Central memory CD8-positive, alpha-beta T cell (primary cell): Measurements from ENCODE around the gene RPA3.

Experiments
- ATAC-seq: fragments of 150-1000 bp; cut with Tn5 transposase; replicated peaks from 2 replicates; pipeline ENCODE4 v1.10.0; 2022; ENCODE audit warnings: mild to moderate bottlenecking, moderate FRiP score, moderate number of reproducible peaks; ENCODE audit not compliant: poor library complexity, severe bottlenecking; ENCODE audit errors: extremely low read depth
- DNase-seq, 2 donors: peaks; one replicate each; pipeline ENCODE4 v3.0.0; 2021; ENCODE audit warnings: low spot score in 2 of 2
- H3K27ac Mint-ChIP-seq: one replicate; pipeline ENCODE4 v1.8.0; 2022; ENCODE audit warnings: low read depth, mild to moderate bottlenecking, moderate library complexity, mixed read lengths
- H3K27me3 Mint-ChIP-seq: one replicate; pipeline ENCODE4 v1.8.0; 2022; ENCODE audit warnings: mixed read lengths
- H3K36me3 Mint-ChIP-seq: one replicate; pipeline ENCODE4 v1.8.0; 2022; ENCODE audit warnings: mild to moderate bottlenecking, moderate library complexity, mixed read lengths; ENCODE audit not compliant: insufficient read depth
- H3K4me1 Mint-ChIP-seq: one replicate; pipeline ENCODE4 v1.8.0; 2022; ENCODE audit warnings: mixed read lengths
- H3K4me3 Mint-ChIP-seq: one replicate; pipeline ENCODE4 v1.8.0; 2022; ENCODE audit warnings: mild to moderate bottlenecking, moderate library complexity, mixed read lengths
- H3K9me3 Mint-ChIP-seq: one replicate; pipeline ENCODE4 v1.8.0; 2022; ENCODE audit warnings: mixed read lengths

Gene RPA3

DNA sequence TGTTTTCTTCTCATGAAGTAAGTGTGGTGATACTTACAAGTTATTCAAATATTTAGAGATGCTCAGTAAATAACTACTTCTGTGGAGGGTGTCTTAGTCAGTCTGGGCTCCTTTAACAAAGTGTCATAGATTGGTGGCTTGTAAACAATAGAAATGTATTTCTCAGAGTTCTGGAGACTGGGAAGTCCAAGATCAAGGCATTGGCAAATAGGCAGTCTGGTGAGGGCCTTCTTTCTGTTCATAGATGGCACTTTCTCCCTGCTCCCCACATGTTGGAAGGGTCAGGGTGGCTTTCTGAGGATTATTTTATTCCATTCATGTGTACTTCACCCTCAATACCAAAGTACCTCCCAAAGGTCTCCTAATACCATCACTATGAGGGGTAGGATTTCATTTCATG is 18.4 kb downstream of the RPA3 start:
- Mint-ChIP-seq H3K4me3 (no peak overlapping the region), H3K27me3 (no peaks in the 10 kb centered on the region), H3K9me3 (no peaks in the 10 kb centered on the region), H3K27ac (peak overlapping the region; percentile 38), H3K36me3 (no peaks in the 10 kb centered on the region), H3K4me1 (peaks cover 22% of the 10 kb centered on the region)
- no peak for ATAC-seq
- DNase-seq, result no peak

DNA sequence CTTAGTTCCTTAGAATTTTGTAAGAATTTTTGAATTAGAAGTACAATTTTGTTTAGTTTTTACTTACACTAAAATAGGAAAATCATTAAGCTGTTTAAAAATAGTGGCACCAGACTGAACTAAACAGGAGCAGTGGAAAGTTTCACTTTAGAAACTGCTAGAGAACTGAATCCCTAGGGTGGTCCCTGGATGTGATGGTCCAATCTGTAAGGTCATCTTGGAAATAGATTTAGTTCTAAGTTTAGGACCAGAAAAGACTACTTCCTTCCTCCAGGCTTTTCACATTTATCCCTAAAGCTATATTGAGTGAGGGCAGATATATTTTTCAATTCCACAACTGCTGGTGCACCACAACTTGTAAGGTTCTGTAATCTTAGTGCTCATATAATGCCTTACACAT is 19.0 kb downstream of the RPA3 start:
- Mint-ChIP-seq H3K36me3 (peaks cover 1% of the 10 kb centered on the region), H3K4me3 (no peak overlapping the region), H3K9me3 (no peaks in the 10 kb centered on the region), H3K27ac (peak overlapping the region; percentile 38), H3K4me1 (peaks cover 22% of the 10 kb centered on the region), H3K27me3 (no peaks in the 10 kb centered on the region)
- DNase-seq, result no peak
- ATAC-seq, result no peak

DNA sequence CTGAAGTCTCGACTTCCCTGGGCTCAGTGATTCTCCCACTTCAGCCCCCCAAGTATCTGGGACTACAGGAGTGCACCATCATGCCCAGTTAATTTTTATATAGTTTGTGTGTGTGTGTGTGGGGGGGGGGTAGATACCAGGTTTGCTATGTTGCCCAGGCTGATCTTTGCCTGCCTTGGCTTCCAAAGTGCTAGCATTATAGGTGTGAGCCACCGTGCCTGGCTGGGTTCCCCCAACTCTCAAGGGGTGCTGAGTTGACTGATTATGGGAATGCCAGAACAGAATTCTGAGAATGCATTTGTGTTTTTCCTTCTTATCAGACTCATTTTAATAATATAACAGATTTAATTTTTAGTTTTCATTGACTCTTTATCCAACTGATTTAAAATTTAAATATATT is 19.5 kb downstream of the RPA3 start:
- DNase-seq (no peak), ATAC-seq (no peak)
- Mint-ChIP-seq H3K36me3 (peaks cover 2% of the 10 kb centered on the region), H3K4me1 (peaks cover 22% of the 10 kb centered on the region), H3K27ac (no peak overlapping the region), H3K9me3 (no peaks in the 10 kb centered on the region), H3K27me3 (no peaks in the 10 kb centered on the region), H3K4me3 (no peak overlapping the region)

DNA sequence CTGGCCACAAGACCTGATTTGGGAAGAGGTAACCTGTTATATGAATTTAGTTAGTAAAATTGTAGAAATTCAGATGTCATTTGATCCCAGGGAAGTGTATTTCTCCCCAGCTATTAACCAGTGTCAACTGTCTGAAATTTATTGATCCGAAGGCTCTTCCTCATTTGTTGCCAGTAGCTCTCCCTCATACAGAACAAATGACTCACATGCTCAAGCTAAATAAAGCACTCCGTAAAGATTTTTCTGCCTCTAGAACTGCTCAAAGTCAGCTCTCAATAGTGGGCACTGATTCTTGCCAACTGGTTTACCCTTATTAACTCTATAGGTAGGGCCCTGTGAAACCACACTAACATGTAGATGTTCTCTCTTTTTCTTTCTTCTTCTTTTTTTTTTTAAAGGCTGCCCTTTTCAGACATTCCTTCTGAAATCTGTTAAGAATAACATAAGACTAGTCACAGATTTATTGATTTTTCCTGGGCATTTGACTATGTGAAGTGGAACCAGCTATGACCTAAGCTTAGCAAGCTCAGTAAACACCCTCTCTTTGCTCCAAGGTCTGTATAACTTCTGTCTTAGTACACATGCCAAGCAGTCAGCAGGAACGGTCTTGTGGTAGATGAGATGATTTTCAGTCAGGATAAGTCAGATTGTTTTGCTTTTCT is 21.8 kb downstream of the RPA3 start:
- Mint-ChIP-seq H3K36me3 (peaks cover 3% of the 10 kb centered on the region), H3K4me3 (no peak overlapping the region), H3K4me1 (peaks cover 17% of the 10 kb centered on the region), H3K27ac (no peak overlapping the region), H3K9me3 (no peaks in the 10 kb centered on the region), H3K27me3 (no peaks in the 10 kb centered on the region)
- ATAC-seq, result no peak
- DNase-seq, result no peak

DNA sequence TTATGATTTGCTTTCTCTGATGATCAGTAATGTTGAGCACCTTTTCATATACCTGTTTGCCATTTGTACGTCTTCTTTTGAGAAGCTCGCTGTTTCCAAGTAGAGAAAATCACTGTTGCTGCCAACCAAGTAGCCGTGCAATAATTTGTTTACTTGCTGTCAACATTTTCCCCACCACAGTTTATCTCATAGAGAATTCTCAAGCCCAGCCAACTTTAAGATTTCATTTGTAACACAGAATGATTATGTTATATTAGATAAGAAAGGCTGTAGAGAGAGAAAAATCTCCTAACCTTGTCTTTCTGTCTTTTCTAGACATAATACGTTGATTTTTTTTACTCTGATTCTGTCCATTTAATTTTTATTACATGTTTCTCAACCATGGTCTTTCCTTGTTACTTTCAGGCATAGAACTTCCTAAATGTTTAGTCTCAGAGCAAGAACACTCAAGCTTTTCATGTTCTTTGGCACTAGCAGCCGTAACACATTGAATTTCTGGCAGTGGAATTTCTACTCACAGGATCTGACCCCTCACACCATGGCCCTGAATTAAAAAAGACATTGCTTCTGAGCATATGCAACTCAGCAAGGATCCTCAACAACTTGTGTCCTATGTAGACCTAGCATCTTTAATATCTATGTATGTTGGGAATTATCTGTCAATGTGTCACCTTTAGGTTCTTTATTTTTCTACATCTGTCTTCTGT is 23.1 kb downstream of the RPA3 start:
- Mint-ChIP-seq H3K27ac (no peak overlapping the region), H3K36me3 (peaks cover 3% of the 10 kb centered on the region), H3K27me3 (no peaks in the 10 kb centered on the region), H3K9me3 (no peaks in the 10 kb centered on the region), H3K4me1 (peaks cover 15% of the 10 kb centered on the region), H3K4me3 (no peak overlapping the region)
- no peak for DNase-seq
- no peak for ATAC-seq

DNA sequence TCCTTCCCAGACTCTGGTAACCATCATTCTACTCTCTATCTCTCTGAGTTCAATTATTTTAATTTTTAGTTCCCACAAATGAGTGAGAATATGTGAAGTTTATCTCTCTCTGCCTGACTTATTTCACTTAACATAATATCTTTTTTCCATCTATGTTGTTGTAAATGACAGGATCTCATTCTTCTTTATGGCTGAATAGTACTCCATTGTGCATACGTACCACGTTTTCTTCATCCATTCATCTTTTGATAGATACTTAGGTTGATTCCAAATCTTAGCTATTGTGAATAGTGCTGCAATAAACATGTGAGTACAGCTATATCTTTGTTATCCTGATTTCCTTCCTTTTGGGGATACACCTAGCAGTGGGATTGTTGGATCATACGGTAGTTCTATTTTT is 23.9 kb downstream of the RPA3 start:
- H3K4me3 Mint-ChIP-seq, result no peak overlapping the region
- no peak for ATAC-seq

DNA sequence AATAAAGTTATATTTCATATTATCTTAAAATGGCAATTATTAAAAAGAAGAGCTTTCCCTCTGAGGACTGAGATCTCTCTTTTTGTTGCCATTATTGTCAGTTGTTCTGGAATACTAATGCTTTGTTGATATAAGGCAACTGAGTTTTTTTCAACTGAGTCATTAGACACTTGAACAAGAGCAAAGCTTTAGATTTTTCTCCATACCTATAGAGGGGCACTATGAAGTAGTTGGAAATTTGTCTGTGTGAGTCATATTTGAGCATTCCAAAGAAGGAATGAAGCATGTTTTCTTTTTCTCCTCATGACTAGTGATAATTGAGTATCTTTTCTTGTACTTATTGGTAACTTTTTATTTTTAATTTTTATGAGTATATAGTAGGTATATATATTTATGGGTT is 24.5 kb downstream of the RPA3 start:
- ATAC-seq, result no peak
- no peak for DNase-seq
- H3K4me3 Mint-ChIP-seq, result no peak overlapping the region

More for the DNA sequence above, 23.9 kb downstream of the RPA3 start:
- DNase-seq, result no peak
- Mint-ChIP-seq H3K27me3 (no peaks in the 10 kb centered on the region), H3K36me3 (peaks cover 3% of the 10 kb centered on the region), H3K4me1 (peaks cover 9% of the 10 kb centered on the region), H3K27ac (no peak overlapping the region), H3K9me3 (no peaks in the 10 kb centered on the region)

DNA sequence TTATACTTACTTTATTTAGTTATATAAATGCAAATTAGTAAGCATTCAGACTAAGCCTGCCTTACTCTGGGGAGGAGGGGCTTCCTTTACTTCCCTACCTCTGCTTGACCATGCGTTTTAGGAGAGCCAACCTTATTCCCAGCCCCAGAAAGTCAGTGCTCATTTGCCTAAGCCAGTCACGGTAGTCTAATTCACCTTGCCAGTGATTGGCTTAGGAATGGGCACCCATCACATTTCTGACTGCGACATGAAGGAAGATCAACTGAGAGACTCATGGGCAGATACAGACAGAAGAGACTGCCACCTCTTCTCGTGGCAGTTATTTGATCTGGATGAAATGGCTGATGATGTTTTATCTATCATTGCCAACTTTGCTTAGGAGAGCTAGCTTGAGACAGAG is 29.5 kb downstream of the RPA3 start:
- H3K27me3 Mint-ChIP-seq, result no peaks in the 10 kb centered on the region
- ATAC-seq (no peak), DNase-seq (no peak)
- no peak overlapping the region for H3K4me3 Mint-ChIP-seq
- peaks cover 3% of the 10 kb centered on the region for H3K36me3 Mint-ChIP-seq
- no peaks in the 10 kb centered on the region for H3K9me3 Mint-ChIP-seq
- no peak overlapping the region for H3K27ac Mint-ChIP-seq
- H3K4me1 Mint-ChIP-seq, result peaks cover 9% of the 10 kb centered on the region

More for the DNA sequence above, 24.5 kb downstream of the RPA3 start:
- H3K4me1 Mint-ChIP-seq, result peaks cover 7% of the 10 kb centered on the region
- H3K36me3 Mint-ChIP-seq, result peaks cover 5% of the 10 kb centered on the region
- no peak overlapping the region for H3K27ac Mint-ChIP-seq
- H3K27me3 Mint-ChIP-seq, result no peaks in the 10 kb centered on the region
- H3K9me3 Mint-ChIP-seq, result no peaks in the 10 kb centered on the region

DNA sequence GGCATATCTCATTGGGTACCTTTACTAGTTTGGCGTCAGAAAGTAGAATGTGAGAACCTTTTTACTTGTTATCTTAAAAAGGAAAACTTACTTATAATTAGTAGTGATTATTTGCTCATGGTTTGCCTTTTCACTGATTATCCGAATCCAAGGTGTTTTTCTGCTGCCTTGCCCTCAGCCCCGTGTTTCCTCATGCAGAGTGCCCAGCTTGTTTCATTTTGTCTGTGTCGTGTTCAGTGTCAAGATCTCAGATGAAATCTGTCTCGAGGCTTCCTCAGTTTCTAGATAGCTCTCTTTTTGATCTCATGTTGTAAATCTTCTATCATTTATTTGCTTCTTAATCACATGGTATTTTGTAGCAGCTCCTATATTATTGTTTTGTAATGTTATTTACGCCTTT is 30.1 kb downstream of the RPA3 start:
- no peak overlapping the region for H3K27ac Mint-ChIP-seq
- H3K4me1 Mint-ChIP-seq, result peaks cover 9% of the 10 kb centered on the region
- H3K9me3 Mint-ChIP-seq, result no peaks in the 10 kb centered on the region
- no peaks in the 10 kb centered on the region for H3K27me3 Mint-ChIP-seq
- ATAC-seq (no peak), DNase-seq (no peak)
- peaks cover 3% of the 10 kb centered on the region for H3K36me3 Mint-ChIP-seq
- no peak overlapping the region for H3K4me3 Mint-ChIP-seq

DNA sequence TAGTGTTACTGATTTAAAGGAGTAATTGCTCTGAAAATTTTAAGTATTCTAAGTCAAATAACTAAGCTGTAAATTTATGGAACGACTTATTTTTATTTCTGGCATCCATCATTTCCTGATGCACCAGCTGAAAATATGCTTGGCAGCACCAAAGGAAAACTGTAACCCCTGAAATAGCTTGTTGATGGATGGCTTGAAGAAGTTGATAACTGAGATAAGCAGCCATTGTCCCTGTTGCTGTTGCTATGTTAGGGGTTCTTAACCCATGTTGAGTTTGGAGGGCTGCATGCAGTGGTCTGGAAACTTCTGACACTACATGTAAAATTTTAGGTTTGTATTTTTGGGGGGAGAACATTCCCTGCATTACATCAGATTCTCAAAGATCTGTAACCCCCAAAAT is 30.6 kb downstream of the RPA3 start:
- Mint-ChIP-seq H3K27ac (no peak overlapping the region), H3K4me1 (peaks cover 12% of the 10 kb centered on the region), H3K9me3 (no peaks in the 10 kb centered on the region), H3K36me3 (peaks cover 4% of the 10 kb centered on the region), H3K27me3 (no peaks in the 10 kb centered on the region), H3K4me3 (no peak overlapping the region)
- DNase-seq, result no peak
- ATAC-seq, result no peak

DNA sequence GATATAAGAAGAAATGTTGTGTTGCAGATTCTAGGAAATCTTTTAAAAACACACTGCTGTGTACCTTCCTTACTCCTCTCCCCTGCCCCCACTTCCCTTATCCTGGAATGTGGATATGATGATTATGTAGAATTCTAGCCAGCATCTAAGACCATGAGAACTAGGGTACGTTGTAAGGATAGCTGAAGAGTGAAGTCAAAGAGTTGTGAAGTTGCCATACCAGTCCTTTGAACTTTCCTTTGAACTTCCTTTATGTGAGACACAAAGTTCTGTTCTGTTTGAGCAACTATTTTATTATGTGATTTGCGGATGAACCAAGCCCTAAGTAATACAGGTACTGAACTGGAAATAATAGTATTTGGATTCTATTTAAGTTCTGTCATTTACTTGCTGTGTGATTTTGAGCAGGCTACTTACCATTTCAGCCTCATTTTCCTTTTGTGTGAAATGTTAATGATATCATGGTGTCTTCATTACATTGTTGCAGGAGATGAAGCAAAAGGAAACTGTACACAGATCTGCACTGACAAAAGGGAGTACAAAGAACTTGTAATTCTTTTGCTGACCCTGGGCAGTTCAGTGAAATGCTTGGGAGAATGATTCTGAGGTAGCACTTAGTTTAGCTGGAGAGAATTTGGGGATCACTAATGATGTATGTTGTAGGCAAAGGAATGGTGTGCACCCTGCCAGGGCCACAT is 31.4 kb downstream of the RPA3 start:
- H3K9me3 Mint-ChIP-seq, result no peaks in the 10 kb centered on the region
- no peak overlapping the region for H3K27ac Mint-ChIP-seq
- H3K4me3 Mint-ChIP-seq, result no peak overlapping the region
- no peaks in the 10 kb centered on the region for H3K27me3 Mint-ChIP-seq
- peaks cover 16% of the 10 kb centered on the region for H3K4me1 Mint-ChIP-seq
- DNase-seq (no peak), ATAC-seq (no peak)
- H3K36me3 Mint-ChIP-seq, result peaks cover 5% of the 10 kb centered on the region

DNA sequence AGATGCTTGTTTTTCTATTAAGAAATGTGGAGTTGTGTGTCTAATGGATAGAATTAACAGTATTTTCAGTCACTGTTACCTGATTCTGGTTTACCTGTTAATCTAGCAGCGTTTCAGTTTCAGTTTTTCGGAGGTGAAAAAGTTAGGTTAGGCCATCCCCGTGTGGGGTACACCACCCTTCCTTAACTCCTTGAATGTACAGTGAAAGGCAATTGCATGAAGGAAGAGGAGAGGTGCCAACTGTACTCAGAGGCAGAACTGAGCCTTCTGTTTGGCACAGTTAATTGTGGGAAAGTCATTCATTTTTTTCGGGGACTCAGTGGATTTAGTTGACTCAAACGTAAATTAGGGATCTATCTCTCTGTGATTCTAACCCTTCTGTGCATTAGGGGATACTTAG is 35.5 kb downstream of the RPA3 start:
- H3K36me3 Mint-ChIP-seq, result peaks cover 7% of the 10 kb centered on the region
- ATAC-seq, result no peak
- H3K4me1 Mint-ChIP-seq, result peaks cover 35% of the 10 kb centered on the region
- no peak overlapping the region for H3K4me3 Mint-ChIP-seq
- no peak for DNase-seq
- H3K9me3 Mint-ChIP-seq, result no peaks in the 10 kb centered on the region
- H3K27me3 Mint-ChIP-seq, result no peaks in the 10 kb centered on the region
- no peak overlapping the region for H3K27ac Mint-ChIP-seq

DNA sequence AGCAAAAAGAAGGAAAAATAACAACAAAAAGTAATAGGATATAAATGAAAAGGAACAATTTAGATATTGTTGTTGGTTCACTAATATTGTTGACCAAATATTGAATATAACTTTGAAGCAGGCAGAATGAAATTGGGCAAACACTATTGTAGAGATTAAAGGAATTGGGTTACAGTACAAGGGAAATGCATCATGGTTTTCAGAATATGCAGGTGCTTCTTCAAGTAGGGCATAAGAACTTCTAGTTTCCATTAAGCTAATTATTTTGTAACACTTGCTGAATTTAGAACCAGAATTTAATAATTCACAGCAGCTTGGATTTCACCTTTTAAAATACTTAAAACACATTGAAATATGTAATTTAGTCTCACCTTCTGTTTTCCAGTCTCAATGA is 36.5 kb downstream of the RPA3 start:
- Mint-ChIP-seq H3K9me3 (no peaks in the 10 kb centered on the region), H3K4me1 (peaks cover 30% of the 10 kb centered on the region), H3K27ac (no peak overlapping the region), H3K27me3 (no peaks in the 10 kb centered on the region), H3K36me3 (peaks cover 9% of the 10 kb centered on the region), H3K4me3 (no peak overlapping the region)
- DNase-seq (no peak), ATAC-seq (no peak)
